GM19238 (cell line): ENCODE results near the gene NFATC1.
A peak's percentile ranks its signal among the peaks of the same experiment; 100 is the strongest.

Source experiments
- DNase-seq: peaks from one replicate; pipeline ENCODE4 v3.0.0; 2011; ENCODE audit warnings: low spot score; ENCODE audit not compliant: insufficient read length

The NFATC1 gene

DNA sequence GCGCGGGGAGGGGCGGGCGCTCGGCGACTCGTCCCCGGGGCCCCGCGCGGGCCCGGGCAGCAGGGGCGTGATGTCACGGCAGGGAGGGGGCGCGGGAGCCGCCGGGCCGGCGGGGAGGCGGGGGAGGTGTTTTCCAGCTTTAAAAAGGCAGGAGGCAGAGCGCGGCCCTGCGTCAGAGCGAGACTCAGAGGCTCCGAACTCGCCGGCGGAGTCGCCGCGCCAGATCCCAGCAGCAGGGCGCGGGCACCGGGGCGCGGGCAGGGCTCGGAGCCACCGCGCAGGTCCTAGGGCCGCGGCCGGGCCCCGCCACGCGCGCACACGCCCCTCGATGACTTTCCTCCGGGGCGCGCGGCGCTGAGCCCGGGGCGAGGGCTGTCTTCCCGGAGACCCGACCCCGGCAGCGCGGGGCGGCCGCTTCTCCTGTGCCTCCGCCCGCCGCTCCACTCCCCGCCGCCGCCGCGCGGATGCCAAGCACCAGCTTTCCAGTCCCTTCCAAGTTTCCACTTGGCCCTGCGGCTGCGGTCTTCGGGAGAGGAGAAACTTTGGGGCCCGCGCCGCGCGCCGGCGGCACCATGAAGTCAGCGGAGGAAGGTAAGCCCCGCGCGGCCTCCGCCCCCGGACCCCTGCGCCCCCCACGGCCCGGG, at the start of gene NFATC1:
TSS of gene NFATC1 (plus strand) at position 170 of the 644 bp plus-strand sequence. CDS start at position 465, 295 bp downstream.
- no peak for DNase-seq

DNA sequence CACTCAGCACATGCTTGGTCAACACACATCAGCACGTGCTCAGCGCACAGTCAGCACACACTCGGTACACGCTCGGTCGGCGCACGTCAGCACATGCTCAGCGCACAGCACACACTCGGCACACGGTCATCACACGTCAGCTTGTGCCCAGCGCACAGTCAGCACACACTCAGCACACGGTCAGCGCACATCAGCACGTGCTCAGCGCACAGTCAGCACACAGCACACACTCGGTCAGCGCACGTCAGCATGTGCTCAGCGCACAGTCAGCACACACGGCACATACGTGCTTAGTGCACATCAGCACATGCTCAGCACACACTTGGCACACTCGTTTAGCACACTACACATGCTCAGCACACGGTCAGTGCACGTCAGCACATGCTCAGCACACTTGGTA, 49.7 kb upstream of the NFATC1 start:
- DNase-seq: no peak

DNA sequence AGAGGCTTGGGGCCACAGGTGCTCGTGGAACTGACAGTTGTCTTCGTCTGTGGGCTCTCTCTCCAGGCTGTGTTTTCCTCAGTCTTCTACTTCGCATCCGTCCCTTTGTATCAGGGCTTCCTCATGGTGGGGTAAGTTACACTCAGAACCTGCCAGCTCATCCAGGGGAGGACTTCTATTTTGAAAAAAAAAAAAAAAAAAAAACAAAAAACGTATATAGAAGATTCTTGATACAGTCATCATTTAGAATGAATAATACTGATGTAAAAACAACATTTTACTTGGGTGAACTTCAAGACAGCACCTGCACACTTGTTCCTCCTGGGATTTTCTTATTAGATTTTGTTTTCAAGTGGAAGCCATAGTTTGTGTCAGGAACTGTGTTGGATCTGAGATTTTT, 47.7 kb upstream of the NFATC1 start:
- no peak for DNase-seq

DNA sequence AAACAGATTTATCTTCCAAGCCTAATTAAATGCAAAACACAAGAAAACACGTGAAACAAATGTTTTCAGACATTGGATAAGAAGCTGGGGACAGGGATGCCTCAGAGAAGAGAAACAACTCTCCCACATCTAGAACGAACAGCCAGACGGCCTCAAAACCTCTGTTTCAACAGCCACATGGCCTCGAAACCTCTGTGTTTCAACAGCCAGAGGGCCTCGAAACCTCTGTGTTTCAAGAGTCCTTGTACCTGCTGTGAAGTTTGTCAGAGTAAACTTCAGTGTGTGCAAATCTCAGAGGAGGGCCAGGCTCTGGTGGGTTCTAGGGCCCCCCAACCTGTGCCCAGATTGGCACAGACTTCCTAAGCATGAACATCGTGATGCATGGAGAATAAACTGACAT, 43.3 kb upstream of the NFATC1 start:
- no peak for DNase-seq

DNA sequence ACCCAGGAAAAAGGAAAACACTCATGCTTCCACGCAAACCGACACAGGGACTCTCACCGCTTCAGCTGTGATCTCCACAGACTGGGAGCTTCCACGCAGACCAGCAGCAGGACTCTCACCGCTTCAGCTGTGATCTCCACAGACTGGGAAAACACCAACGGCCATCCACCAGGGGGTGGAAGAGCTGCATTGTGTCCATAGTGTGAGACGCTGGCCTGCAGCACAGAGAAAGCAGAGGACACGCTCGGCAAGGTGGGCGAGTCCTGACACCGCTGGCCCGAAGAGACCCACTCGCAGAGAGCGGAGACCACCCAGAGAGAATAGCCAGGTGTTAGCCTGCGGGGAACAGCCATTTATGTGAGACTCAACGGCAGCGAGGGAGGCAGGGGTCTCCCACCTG, 42.5 kb upstream of the NFATC1 start:
- DNase-seq: no peak

DNA sequence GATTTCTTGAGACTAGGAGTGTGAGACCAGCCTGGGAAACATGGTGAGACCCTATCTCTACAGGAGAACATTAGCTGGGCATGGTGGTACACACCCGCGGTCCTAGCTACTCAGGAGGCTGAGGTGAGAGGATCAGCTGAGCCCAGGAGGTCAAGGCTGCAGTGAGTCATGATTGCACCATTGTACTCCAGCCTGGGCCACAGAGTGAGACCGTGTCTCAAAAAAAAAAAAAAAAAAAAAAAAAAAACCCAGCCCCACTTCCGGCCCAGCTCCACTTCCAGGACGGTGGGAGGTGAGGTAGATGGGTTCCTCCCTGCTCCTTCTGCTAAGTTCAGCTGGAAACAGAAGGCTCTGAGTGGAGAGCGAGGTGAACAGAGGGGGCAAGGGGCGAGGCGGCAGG, 41.4 kb upstream of the NFATC1 start:
- DNase-seq: no peak

DNA sequence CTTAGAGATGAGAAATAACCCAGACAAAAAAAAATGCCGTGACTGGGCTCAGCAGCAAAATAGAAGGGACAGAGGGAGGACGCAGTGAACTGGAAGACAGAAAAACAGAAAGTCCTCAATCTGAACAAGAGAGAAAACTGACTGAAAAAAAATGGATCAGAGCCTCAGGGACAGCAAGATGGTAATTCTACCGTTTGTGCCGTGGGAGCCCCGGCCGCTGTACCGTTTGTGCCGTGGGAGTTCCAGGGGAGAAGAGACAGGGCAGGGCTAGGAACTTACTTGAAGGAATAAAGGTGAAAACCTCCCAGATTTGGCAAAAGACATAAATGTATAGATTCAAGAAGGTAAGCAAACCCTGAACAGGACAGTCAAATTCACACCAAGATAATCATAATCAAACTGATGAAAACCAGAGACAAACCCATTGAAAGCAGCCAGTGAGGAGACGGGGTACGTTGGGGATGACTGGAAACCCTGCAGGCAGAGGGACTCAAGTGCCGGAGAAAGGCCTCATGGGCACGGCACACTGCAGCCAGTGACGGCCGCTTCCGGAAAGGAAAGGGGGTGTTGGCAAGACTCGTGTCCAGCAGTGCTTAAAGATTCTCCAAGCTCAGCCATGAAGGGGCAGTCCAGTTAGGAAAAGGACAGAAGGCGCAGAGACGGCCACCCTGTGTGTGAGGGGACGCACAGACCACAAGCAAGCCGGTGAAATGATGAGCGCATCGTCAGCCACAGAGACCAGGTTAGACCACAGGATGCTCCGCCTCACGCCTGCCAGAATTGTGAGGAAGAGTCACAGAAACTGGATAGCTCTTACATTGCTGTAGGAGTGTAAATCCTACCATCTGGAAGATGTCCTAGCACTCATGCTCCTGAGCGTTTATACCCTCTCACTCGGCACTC, 40.0 kb upstream of the NFATC1 start:
- DNase-seq: no peak

DNA sequence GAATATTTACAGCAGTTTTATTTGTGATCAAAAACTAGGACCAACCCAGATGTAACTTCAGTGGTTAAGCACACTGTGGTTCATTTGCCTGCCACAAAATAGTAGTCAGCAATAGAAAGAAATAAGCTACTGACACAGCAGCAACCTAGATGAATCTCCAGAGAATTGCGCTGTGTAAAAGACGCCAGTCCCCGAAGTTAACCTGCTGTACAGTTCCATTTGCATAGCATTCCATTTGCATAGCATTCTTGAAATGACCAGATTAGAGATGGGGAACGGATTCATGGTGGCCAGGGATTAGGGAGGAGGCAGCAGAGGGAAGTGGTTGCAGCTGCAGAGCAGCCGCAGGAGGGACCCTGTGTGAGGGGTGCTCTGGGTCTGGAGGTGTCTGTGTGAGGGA, 39.3 kb upstream of the NFATC1 start:
- peak; percentile 20 for DNase-seq

DNA sequence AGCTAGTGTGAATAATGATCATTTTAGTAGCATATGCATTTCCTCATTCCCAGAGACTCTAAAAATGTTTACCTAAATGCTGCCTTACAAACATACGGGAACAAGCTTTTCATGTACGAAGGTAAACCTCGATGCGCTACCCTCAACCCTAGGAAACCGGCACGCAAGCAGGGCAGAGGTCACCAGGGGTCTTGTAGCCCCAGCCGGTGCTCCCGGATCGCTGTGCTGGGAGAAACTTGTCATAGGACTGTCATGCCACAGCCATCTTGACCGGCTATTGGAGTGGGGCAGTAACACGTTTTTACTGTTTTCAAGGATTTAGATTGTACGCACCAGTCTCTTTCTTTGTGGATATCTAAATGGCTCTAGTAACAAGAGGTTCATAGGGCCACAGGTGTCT, 34.8 kb upstream of the NFATC1 start:
- no peak for DNase-seq

DNA sequence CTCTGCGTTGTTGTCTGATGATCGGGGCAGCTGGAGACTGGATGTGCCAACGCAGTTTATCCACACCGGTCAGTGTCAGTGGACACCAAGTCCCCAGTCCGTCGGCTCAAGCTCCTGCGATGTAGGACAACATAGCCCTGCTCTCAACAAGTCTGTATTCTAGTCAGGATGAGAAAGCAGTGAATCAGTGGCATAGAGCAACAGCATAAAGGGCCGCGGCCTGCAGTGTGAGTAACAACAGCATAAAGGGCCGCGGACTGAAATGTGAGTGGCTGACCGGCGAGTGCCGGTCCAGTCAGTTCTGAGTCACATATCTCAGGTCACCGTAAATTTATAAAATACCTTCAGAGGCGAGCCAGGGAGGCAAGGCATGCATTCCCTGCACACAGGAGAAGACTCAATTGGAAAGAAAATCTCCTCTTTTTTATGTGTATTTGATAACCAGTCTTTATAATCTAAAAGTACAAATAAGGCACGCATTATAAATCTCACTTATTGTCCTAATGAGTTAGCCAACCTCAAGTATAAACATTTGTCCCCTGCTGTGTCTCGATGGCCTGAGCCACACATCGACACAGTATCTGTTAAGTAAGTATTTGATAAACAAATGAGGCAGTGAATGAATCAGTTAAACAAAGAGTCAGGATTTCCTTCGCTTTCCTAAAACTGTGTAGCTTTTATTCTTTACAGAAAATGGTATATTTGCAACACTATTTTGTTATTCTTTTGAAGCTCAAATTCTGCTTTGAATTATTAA, 33.8 kb upstream of the NFATC1 start:
- DNase-seq: no peak

DNA sequence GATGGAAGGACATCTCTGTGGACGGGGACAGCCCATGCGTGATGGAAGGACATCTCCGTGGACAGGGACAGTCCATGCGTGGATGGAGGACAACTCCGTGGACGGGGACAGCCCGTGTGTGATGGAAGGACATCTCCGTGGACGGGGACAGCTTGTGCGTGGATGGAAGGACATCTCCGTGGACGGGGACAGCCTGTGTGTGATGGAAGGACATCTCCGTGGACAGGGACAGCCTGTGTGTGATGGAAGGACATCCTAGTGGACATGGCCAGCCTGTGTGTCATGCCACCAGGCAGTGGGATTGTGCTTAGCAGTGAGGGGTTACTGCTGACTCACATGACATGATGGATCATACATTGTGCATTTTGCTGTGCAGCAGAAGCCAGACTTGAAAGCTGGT, 30.0 kb upstream of the NFATC1 start:
- DNase-seq: no peak

DNA sequence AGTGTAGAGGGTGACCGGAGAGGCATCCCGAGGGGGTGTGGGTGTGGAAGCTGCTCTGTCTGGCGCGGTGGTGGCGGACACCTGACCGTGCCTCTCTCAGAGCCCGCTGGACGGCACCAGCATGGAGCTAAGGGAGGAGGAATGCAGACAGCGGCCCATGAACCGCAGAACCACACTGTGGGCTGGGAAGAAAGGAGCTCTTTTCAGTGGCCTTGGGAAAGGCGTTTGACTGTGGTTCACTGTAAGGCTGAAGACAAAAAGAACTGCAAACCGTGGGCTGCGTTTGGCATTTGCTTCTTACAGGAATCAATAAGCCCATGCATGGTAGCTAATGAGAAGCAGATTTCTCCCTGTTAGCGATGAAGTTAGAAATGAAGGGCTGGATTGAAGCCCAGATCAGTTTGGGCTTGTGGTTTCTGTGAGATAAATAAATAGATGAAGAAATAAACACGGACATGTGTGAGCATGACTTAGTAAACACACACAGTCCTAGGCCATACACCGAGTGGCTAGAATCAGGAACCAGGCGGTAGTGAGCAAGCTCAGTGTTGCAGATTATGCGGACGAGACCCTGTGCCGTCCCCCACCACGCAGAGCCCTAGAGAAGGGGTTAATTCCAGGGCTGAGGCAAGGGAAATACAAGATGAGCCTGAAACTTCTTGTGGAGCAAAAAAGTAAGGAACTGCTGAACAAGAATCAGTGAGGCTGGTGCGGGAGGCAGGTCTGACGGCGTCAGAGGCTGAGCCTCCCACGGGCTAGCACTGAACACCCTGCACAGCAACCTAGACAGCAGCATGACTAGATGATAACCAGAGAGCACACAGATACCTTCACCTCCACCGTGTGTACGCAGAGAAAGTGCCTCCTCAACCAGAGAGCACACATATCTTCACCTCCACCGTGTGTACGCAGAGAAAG, 29.3 kb upstream of the NFATC1 start:
- DNase-seq: no peak

DNA sequence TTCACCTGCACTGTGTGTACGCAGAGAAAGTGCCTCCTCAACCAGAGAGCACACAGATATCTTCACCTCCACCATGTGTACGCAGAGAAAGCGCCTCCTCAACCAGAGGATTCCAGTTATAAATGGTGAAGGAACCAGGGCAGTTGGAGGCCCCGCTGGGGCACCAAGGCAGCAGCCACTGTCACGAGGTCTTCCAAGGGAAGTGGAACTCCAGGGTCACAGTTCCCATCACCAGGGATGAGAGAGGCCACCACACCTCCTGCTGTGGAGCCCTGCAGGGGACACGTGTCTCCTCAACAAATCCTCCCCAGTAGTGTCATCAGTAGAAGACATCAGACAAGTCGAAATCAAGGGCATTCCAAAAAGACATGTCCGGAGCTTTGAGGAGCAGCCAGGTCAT, 28.2 kb upstream of the NFATC1 start:
- no peak for DNase-seq

DNA sequence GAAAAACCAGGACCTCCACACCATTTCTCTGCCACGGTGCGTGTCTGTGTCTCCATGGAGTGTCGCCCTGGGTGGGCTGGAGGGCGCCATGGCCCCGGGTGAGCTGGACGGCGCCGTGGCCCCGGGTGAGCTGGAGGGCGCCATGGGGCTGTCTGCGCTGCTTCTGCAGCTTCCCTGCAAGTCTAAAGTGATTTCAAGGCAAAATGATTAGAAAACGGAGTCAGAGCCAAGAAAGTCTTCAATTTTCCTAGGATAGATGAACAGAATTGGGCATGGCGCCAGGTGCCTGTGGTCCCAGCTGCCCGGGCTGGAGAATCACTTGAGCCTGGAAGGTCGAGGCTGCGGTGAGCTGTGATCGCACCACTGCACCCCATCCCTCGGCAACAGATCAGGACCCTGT, 27.7 kb upstream of the NFATC1 start:
- DNase-seq: no peak

DNA sequence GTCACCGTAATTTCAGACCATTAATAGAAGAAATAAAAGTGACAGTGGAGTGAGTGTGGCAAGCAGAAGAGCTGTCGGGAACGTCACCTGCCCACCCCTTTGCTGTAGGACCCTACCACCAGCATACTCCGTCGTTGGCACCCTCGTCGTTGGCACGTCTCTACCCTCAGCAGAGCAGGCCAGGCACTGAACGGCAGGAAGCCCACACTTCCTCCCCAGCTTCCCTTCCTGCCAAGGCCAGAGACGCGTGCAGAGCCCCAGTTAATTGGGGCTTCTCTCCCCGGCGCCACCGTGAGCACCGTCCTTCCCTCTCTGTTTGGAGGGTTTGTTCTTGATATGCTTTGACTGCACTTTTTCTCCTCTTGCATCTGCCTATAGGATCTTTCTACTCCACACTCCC, 27.0 kb upstream of the NFATC1 start:
- no peak for DNase-seq

DNA sequence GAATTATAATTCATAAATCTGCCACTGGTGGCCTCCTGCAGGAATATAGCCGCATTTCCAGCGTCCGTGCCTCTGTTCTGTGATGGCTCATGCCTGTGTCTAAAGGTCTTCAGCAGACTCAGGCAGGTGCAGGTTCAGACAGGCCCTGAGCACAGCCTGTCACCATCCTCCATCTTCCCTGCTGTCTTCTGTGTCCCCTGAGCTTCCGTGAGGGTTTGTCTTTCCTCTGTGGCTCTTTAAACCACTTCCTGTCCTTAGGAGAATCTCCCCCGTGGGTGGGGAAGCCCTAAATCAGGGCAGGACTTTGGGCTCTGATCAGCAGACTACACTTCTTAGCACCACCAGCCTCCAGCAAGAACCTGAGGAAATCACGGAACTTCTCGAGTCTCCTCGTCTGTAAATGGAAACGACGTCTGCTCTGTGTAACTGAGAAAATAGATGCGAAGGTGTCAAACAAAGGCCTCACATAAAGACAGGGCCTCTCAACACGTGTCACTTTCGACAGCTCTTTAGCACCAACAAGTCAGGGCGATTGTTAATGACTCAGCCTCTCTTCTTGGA, 24.1 kb upstream of the NFATC1 start:
- no peak for DNase-seq

DNA sequence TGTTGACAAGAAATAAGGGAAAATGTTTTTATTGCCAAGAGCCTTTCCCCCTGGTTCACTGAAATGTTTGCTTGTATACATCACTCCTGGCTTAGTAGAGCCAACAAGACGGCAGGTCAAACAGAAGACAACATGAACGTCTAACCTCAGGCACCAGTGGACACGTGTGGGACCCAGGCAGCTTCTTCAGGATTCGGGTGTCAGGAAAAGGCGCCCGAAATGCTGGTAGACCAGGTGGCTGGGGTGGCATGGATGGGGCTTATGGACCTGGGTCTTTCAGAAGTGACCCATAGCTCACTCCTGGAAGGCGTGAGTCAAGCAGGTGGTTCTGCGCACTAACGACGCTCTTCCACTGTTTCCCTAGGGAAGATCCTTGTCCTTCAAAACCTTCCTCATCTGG, 23.3 kb upstream of the NFATC1 start:
- DNase-seq: no peak

DNA sequence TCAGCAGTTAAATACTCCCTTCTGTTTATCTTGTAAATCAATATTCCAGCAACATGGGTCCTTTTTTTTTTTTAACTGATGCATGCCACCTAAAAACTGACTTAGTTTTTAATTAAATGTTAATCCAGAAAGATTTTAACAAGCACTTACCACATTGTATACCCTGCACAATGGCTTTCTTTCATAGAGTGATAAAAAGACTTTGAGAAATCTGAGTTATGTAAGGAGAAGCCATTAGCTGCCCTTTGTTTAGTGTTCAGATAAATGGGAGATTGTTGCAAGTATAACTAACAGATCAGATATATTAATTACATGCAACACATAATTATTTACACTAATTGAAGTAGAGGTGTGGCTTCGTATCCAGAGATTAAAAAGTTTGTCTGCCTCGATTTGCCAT, 22.7 kb upstream of the NFATC1 start:
- DNase-seq: no peak

DNA sequence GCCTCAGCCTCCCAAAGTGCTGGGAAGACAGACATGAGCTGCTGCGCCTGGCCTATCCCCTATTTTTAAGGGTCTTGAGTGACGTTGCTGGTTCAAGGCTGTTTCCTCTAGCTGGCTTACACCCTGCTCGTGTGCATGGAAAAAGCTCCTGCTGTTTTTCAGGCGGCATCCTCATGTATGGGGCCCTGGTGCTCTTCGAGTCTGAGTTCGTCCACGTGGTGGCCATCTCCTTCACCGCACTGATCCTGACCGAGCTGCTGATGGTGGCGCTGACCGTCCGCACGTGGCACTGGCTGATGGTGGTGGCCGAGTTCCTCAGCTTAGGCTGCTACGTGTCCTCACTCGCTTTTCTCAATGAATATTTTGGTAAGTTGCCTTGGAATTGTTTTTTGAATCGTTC, 22.0 kb upstream of the NFATC1 start:
- DNase-seq: no peak

DNA sequence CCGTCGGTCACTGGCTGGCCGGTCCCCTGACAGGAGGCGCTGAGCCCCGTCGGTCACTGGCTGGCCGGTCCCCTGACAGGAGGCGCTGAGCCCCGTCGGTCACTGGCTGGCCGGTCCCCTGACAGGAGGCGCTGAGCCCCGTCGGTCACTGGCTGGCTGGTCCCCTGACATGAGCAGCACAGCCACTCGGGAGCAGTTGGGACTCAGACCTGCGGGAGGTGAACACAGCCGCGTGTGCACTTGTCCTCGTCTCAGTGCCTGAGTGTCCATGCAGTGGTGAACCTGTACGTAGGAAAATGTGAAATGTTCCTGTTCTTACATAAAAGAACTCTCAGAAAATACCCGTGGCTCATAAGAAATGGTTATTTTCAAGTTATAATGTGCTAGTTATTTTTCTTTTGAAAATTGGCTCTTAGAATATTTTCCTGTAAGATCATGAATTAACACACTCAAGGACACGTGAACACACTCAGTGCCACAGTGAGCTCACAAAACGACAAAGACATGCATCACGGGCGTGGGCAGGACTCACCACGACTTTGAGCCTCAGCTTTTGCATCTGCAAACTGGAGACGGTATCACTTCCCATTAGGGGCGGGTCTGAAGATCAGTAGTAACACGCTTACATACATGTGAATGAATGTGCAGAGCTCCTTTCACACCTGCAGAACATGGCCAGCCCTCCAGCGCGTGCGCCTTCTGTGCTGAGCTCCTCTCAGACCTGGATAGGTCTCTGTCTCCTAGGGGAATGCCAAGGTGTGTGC, 21.1 kb upstream of the NFATC1 start:
- no peak for DNase-seq
